ENCODE measurements around the gene CCDC89.
"Not testable (repeated sequence)": the region's sequence is repeated elsewhere in the genome, so short reads cannot be mapped to it uniquely, and the experiment has no call there.

GRCh38 chr11:85654343-85654742 is 31.7 kb downstream of the CCDC89 start:
- TF ChIP-seq CTCF, POLR2A (IDR thresholded peaks at IDR 0.05): not testable (repeated sequence)
